ENCODE measurements around the gene EGFLAM. TPM values are rescaled to one million over a fixed set of nuclear protein-coding genes. Genes with fewer than 3 reads are reported as not detected.

EGFLAM gene
- total RNA-seq, 1 experiment from 2014 or later = 9.3 TPM

DNA sequence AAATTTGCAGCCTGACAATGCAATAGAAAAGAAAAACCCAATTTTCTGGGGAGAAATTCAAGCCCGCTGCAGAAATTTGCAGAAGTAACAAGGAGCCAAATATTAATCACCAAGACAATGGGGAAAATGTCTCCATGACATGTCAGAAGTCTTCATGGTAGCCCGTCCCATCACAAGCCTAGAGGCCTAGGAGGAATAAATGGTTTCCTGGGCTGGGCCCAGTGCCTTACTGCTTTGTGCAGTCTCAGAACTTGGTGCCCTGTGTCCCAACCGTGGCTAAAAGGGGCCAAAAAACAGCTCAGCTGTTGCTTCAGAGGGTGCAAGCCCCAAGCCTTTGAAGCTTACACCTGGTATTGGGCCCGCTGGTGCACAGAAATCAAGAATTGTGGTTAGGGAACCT is 23.6 kb upstream of the EGFLAM start:
- no peak for TF ChIP-seq CTCF (IDR thresholded peaks at IDR 0.05; ENCODE audit: unreplicated experiment)
- no peaks in the 10 kb centered on the region for H3K4me1 Mint-ChIP-seq (ENCODE audit: insufficient read depth, unreplicated experiment)
- ChIA-PET CTCF (interaction anchor here (1.9 kb wide), 1 partner anchor 31 kb away, joined by 6 read pairs; no protein-coding TSS in a partner anchor), POLR2A (no interaction called here)
- intact Hi-C loops (cut with micrococcal nuclease) = no loop called here
- peaks cover 9% of the 10 kb centered on the region for H3K9me3 Mint-ChIP-seq (ENCODE audit: unreplicated experiment)
- no peak for DNase-seq (ENCODE audit: unreplicated experiment)
- H3K27ac Mint-ChIP-seq (ENCODE audit: low read depth, unreplicated experiment) = no peak overlapping the region
- no peak overlapping the region for H3K4me3 Mint-ChIP-seq (ENCODE audit: unreplicated experiment)
- BruUV-seq (replicated peaks) = no TSS peak
- no peaks in the 10 kb centered on the region for H3K36me3 Mint-ChIP-seq (ENCODE audit: insufficient read depth, unreplicated experiment)
- no peaks in the 10 kb centered on the region for H3K27me3 Mint-ChIP-seq (ENCODE audit: insufficient read depth, unreplicated experiment)

DNA sequence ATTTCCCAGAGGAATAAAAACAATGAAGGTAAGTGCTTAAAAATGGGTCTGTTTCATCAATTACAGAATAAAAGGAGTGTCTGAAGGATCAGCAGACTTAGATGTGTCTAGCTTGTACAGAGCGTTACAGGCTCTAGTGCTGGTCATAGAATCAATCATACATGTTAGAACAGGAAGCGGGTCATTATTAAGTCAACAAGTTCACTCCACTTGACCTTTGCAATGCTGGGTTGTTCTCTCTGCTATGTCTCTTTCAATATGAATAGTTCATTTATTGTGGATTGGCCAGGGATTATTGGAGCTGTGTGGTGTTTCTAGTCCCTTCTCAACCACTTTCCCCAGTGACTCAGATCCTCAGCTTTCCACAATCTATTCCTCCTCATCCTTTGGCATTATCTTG is 20.7 kb upstream of the EGFLAM start:
- H3K27ac Mint-ChIP-seq (ENCODE audit: low read depth, unreplicated experiment) = no peak overlapping the region
- BruUV-seq (replicated peaks) = no TSS peak
- H3K4me1 Mint-ChIP-seq (ENCODE audit: insufficient read depth, unreplicated experiment) = no peaks in the 10 kb centered on the region
- no peak for DNase-seq (ENCODE audit: unreplicated experiment)
- ChIA-PET CTCF (interaction anchor here (0.6 to 1.4 kb wide), 2 partner anchors 28 to 825 kb away, joined by 3 to 9 read pairs; no protein-coding TSS in a partner anchor), POLR2A (no interaction called here)
- H3K27me3 Mint-ChIP-seq (ENCODE audit: insufficient read depth, unreplicated experiment) = no peaks in the 10 kb centered on the region
- intact Hi-C loops (cut with micrococcal nuclease) = no loop called here
- TF ChIP-seq CTCF (IDR thresholded peaks at IDR 0.05; ENCODE audit: unreplicated experiment) = no peak
- H3K36me3 Mint-ChIP-seq (ENCODE audit: insufficient read depth, unreplicated experiment) = no peaks in the 10 kb centered on the region
- H3K4me3 Mint-ChIP-seq (ENCODE audit: unreplicated experiment) = no peak overlapping the region
- peaks cover 9% of the 10 kb centered on the region for H3K9me3 Mint-ChIP-seq (ENCODE audit: unreplicated experiment)

DNA sequence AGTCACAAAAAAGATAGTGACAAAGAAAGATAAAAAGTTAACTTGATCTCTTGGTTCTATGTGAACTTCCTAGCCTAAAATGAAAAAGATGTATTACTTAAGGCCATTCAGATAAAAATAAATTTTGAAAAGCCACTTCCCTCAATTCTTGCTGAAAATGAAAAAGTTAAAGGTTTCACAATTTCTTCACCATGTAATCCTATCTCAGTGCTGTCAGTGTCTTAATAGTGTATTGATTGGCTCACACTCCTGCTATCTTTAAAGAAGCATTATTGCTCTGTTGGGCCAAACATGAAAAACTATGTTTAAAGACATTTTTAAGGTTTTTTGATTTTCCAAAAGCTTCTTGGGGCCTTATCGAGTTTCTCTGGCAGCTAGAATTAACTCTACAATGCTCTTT is 18.1 kb upstream of the EGFLAM start:
- Mint-ChIP-seq H3K4me1 (ENCODE audit: insufficient read depth, unreplicated experiment) (no peaks in the 10 kb centered on the region), H3K27ac (ENCODE audit: low read depth, unreplicated experiment) (no peak overlapping the region), H3K36me3 (ENCODE audit: insufficient read depth, unreplicated experiment) (no peaks in the 10 kb centered on the region), H3K9me3 (ENCODE audit: unreplicated experiment) (no peaks in the 10 kb centered on the region), H3K27me3 (ENCODE audit: insufficient read depth, unreplicated experiment) (no peaks in the 10 kb centered on the region), H3K4me3 (ENCODE audit: unreplicated experiment) (no peak overlapping the region)
- BruUV-seq (replicated peaks) = no TSS peak
- no peak for TF ChIP-seq CTCF (IDR thresholded peaks at IDR 0.05; ENCODE audit: unreplicated experiment)
- no peak for DNase-seq (ENCODE audit: unreplicated experiment)
- ChIA-PET CTCF (interaction anchor here (0.8 to 1.8 kb wide), 3 partner anchors 26 to 403 kb away, joined by 3 to 6 read pairs (median 5); no protein-coding TSS in a partner anchor), POLR2A (no interaction called here)
- intact Hi-C loops (cut with micrococcal nuclease) = no loop called here

- H3K36me3 Mint-ChIP-seq (ENCODE audit: insufficient read depth, unreplicated experiment) = no peaks in the 10 kb centered on the region
- H3K27ac Mint-ChIP-seq (ENCODE audit: low read depth, unreplicated experiment) = no peak overlapping the region
- ChIA-PET CTCF (interaction anchor here (0.7 kb wide), 1 partner anchor 1051 kb away, joined by 5 read pairs; no protein-coding TSS in a partner anchor), POLR2A (no interaction called here)
- no peak for DNase-seq (ENCODE audit: unreplicated experiment)
- no TSS peak for BruUV-seq (replicated peaks)
- H3K27me3 Mint-ChIP-seq (ENCODE audit: insufficient read depth, unreplicated experiment) = no peaks in the 10 kb centered on the region
- H3K4me1 Mint-ChIP-seq (ENCODE audit: insufficient read depth, unreplicated experiment) = no peaks in the 10 kb centered on the region
- H3K9me3 Mint-ChIP-seq (ENCODE audit: unreplicated experiment) = no peaks in the 10 kb centered on the region
- no peak overlapping the region for H3K4me3 Mint-ChIP-seq (ENCODE audit: unreplicated experiment)
- no peak for TF ChIP-seq CTCF (IDR thresholded peaks at IDR 0.05; ENCODE audit: unreplicated experiment)
- intact Hi-C loops (cut with micrococcal nuclease) = no loop called here
Measured at GRCh38 chr5:38241655-38242054, 16.7 kb upstream of the EGFLAM start.

All from MCF 10A (cell line).